Central memory CD8-positive, alpha-beta T cell (primary cell): ENCODE results near the gene IL32.

Experiments used
- ATAC-seq: fragments of 150-1000 bp; cut with Tn5 transposase; replicated peaks from 2 replicates; pipeline ENCODE4 v1.10.0; 2022; ENCODE audit warnings: mild to moderate bottlenecking, moderate FRiP score, moderate number of reproducible peaks; ENCODE audit not compliant: poor library complexity, severe bottlenecking; ENCODE audit errors: extremely low read depth
- DNase-seq, 2 donors: peaks; one replicate each; pipeline ENCODE4 v3.0.0; 2021; ENCODE audit warnings: low spot score in 2 of 2
- H3K27ac Mint-ChIP-seq: one replicate; pipeline ENCODE4 v1.8.0; 2022; ENCODE audit warnings: low read depth, mild to moderate bottlenecking, moderate library complexity, mixed read lengths
- H3K27me3 Mint-ChIP-seq: one replicate; pipeline ENCODE4 v1.8.0; 2022; ENCODE audit warnings: mixed read lengths
- H3K36me3 Mint-ChIP-seq: one replicate; pipeline ENCODE4 v1.8.0; 2022; ENCODE audit warnings: mild to moderate bottlenecking, moderate library complexity, mixed read lengths; ENCODE audit not compliant: insufficient read depth
- H3K4me1 Mint-ChIP-seq: one replicate; pipeline ENCODE4 v1.8.0; 2022; ENCODE audit warnings: mixed read lengths
- H3K4me3 Mint-ChIP-seq: one replicate; pipeline ENCODE4 v1.8.0; 2022; ENCODE audit warnings: mild to moderate bottlenecking, moderate library complexity, mixed read lengths
- H3K9me3 Mint-ChIP-seq: one replicate; pipeline ENCODE4 v1.8.0; 2022; ENCODE audit warnings: mixed read lengths

IL32 gene

GRCh38 chr16:3115561-3115960 lies 50.1 kb downstream of the IL32 start:
- no peaks in the 10 kb centered on the region for H3K4me1 Mint-ChIP-seq
- H3K36me3 Mint-ChIP-seq, result no peaks in the 10 kb centered on the region
- no peaks in the 10 kb centered on the region for H3K9me3 Mint-ChIP-seq
- DNase-seq (no peak), ATAC-seq (no peak)
- H3K27me3 Mint-ChIP-seq, result peaks cover 9% of the 10 kb centered on the region
- H3K27ac Mint-ChIP-seq, result no peak overlapping the region
- H3K4me3 Mint-ChIP-seq, result no peak overlapping the region

GRCh38 chr16:3118204-3118790 lies 52.9 kb downstream of the IL32 start:
- no peak overlapping the region for H3K27ac Mint-ChIP-seq
- DNase-seq (no peak), ATAC-seq (no peak)
- peaks cover under 1% of the 10 kb centered on the region for H3K4me1 Mint-ChIP-seq
- no peaks in the 10 kb centered on the region for H3K27me3 Mint-ChIP-seq
- H3K36me3 Mint-ChIP-seq, result no peaks in the 10 kb centered on the region
- no peak overlapping the region for H3K4me3 Mint-ChIP-seq
- no peaks in the 10 kb centered on the region for H3K9me3 Mint-ChIP-seq

GRCh38 chr16:3118846-3119245 lies 53.4 kb downstream of the IL32 start:
- Mint-ChIP-seq H3K36me3 (peaks cover 3% of the 10 kb centered on the region), H3K4me1 (peaks cover 6% of the 10 kb centered on the region), H3K9me3 (no peaks in the 10 kb centered on the region), H3K27ac (no peak overlapping the region), H3K4me3 (no peak overlapping the region), H3K27me3 (no peaks in the 10 kb centered on the region)
- no peak for ATAC-seq
- no peak for DNase-seq
